Vagina (tissue), 2 donors: ENCODE data around the gene TTC39C. TPM values are rescaled to one million over a fixed set of nuclear protein-coding genes. Genes with fewer than 3 reads are reported as not detected.

Experiments
- DNase-seq, 2 donors: peaks; one replicate each; pipeline ENCODE4 v3.0.0-alpha.2; 2017; ENCODE audit errors: extremely low spot score in 2 of 2
- H3K27ac ChIP-seq: fragments of 200-600 bp; sonication (generic); one replicate; pipeline ENCODE4 v1.5.1; 2019
- H3K27me3 ChIP-seq: fragments of 200-600 bp; sonication (generic); one replicate; pipeline ENCODE4 v1.5.1; 2019
- H3K36me3 ChIP-seq, 2 donors: fragments of 200-600 bp; sonication (generic); one replicate each; pipeline ENCODE4 v1.5.1; 2017 to 2019
- H3K4me1 ChIP-seq: fragments of 200-600 bp; sonication (generic); one replicate; pipeline ENCODE4 v1.5.1; 2019
- H3K4me3 ChIP-seq, 2 donors: fragments of 200-600 bp; sonication (generic); 1 replicate in 1 of 2; 2 replicates in 1 of 2; pipeline ENCODE4 v1.5.1; 2016 to 2019
- H3K9me3 ChIP-seq: fragments of 200-600 bp; sonication (generic); one replicate; pipeline ENCODE4 v1.5.1; 2019
- POLR2A ChIP-seq, 2 donors: fragments of 450-650 bp; IDR thresholded peaks; one replicate each; pipeline ENCODE4 v1.6.1; 2017; ENCODE audit warnings: antibody characterized with exemption in 2 of 2, mild to moderate bottlenecking in 2 of 2, moderate library complexity in 2 of 2
- POLR2AphosphoS5 ChIP-seq, 2 donors: sonication (generic); formaldehyde crosslinking; IDR thresholded peaks; one replicate each; pipeline ENCODE4 v1.9.0; 2017; ENCODE audit warnings: antibody characterized with exemption in 2 of 2, mild to moderate bottlenecking in 2 of 2, low read depth in 1 of 2; ENCODE audit not compliant: insufficient read depth in 1 of 2
- intact Hi-C: fragments of 100-400 bp; cut with DNase I; formaldehyde crosslinking; loops from one replicate; pipeline ENCODE4 v1.15.1; 2023
- total RNA-seq: library from RNA; depleted of rRNA; stranded (reverse); fragments of >200 nt; gene quantifications from one replicate; pipeline ENCODE4 v1.2.3, GENCODE V29; 2016
- TF ChIP-seq, protein P1 (sequence below), 3 experiments: fragments of 450-650 bp in 2 of 3; fragments of 200-600 bp in 1 of 3; sonication (generic) in 1 of 3; IDR thresholded peaks; one replicate each; pipeline ENCODE4 v1.5.1; 2017 to 2019; ENCODE audit warnings: antibody characterized with exemption in 3 of 3, mild to moderate bottlenecking in 2 of 3, moderate library complexity in 2 of 3

Gene TTC39C
- total RNA-seq, 1 donor from 2014 or later = 42.5 TPM

DNA sequence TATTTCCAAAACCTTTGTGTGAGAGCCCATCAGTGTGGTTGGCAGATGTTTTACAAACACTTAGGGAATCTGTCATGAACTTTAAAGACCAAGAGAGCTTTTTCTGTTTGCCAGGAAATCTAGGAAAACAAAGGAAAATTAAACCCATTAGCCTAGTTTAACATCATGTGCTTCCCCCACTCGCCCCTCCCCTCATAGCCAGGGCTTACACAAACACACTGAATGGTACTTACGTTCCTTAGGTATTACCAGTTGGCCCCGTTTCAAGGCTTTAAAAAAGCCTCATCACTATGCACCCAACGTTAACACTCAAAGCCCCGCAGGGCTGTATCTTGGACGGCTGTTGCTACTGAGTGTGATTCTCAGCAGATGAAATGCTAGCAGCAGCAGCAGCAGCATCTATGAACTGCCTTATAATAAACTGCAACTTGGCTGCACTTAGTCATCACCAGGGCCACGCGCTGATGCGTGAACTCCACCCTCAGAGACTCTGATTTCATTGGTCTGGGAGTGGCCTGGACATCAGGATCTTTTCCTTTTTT is 20.1 kb upstream of the TTC39C start:
- no peaks in the 10 kb centered on the region for H3K36me3 ChIP-seq
- H3K27ac ChIP-seq = no peak overlapping the region
- H3K4me1 ChIP-seq = peaks cover 20% of the 10 kb centered on the region
- H3K9me3 ChIP-seq = no peaks in the 10 kb centered on the region
- intact Hi-C loops = no loop called here
- TF ChIP-seq POLR2A (IDR thresholded peaks at IDR 0.05) (peak in 1 of 2 donors; percentile 21), POLR2AphosphoS5 (IDR thresholded peaks at IDR 0.05; ENCODE audit: insufficient read depth in 1 of 2, low read depth in 1 of 2) (peak; percentile 12 to 49)
- TF ChIP-seq, protein P1, sequence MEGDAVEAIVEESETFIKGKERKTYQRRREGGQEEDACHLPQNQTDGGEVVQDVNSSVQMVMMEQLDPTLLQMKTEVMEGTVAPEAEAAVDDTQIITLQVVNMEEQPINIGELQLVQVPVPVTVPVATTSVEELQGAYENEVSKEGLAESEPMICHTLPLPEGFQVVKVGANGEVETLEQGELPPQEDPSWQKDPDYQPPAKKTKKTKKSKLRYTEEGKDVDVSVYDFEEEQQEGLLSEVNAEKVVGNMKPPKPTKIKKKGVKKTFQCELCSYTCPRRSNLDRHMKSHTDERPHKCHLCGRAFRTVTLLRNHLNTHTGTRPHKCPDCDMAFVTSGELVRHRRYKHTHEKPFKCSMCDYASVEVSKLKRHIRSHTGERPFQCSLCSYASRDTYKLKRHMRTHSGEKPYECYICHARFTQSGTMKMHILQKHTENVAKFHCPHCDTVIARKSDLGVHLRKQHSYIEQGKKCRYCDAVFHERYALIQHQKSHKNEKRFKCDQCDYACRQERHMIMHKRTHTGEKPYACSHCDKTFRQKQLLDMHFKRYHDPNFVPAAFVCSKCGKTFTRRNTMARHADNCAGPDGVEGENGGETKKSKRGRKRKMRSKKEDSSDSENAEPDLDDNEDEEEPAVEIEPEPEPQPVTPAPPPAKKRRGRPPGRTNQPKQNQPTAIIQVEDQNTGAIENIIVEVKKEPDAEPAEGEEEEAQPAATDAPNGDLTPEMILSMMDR (IDR thresholded peaks at IDR 0.05) = no peak
- H3K4me3 ChIP-seq = no peak overlapping the region
- H3K27me3 ChIP-seq = no peaks in the 10 kb centered on the region
- no peak for DNase-seq

DNA sequence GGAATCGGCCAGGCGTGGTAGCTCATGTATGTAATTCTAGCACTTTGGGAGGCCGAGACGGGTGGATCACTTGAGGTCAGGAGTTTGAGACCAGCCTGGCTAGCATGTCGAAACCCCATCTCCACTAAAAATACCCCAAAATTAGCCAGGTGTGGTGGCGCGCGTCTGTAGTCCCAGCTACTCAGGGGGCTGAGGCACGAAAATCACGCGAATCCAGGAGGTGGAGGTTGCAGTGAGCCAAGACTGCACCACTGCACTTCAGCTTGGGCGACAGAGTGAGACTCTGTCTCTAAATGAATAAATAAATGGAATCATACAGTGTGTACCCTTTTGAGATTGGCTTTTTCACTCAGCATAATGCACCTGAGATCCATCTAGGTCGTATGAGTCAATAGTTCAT is 19.4 kb upstream of the TTC39C start:
- intact Hi-C loops = no loop called here
- Histone ChIP-seq H3K27ac (no peak overlapping the region), H3K4me3 (no peak overlapping the region), H3K27me3 (no peaks in the 10 kb centered on the region), H3K9me3 (no peaks in the 10 kb centered on the region), H3K36me3 (no peaks in the 10 kb centered on the region), H3K4me1 (peaks cover 21% of the 10 kb centered on the region)
- no peak for DNase-seq
- TF ChIP-seq, protein P1 (IDR thresholded peaks at IDR 0.05) = no peak

DNA sequence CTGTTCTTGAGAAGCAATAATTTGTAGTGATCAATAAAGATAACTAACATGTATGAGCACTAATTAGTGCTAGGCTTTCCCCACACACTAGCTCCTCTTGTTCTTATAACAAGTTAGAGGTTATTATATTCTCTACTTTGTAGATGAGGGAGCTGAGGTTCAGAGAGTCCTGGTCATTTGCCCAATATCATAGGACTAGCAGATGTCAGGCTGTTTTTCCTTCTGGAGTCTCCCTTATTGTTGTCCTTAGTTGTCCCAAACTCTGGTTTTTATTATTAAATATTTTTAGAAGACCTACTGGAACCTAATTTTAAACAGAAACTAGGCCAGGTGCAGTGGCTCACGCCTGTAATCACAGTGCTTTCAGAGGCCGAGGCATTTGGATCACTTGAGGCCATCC is 16.5 kb upstream of the TTC39C start:
- H3K27ac ChIP-seq = no peak overlapping the region
- intact Hi-C loops = no loop called here

DNA sequence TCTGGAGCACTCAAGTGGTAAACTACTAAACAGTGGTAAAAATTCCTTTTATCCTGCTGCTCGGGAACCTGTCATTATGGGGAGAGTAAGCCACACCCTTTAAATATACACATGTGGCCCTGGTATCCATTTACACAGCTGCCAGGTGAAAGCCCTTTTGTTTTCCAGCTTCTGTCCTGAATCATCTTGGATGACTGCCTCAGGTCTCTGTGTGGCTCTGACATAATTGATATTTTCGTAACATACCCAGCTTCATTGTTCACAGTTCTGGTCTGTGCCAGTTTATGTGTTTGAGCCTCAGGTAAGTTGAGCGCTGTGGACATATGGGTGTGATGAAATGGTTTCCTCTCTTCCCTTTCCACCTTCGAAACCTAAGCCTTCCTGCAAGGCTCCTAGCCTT is 15.7 kb upstream of the TTC39C start:
- Histone ChIP-seq H3K27me3 (no peaks in the 10 kb centered on the region), H3K9me3 (no peaks in the 10 kb centered on the region), H3K36me3 (no peaks in the 10 kb centered on the region), H3K4me1 (peaks cover 12% of the 10 kb centered on the region), H3K4me3 (no peak overlapping the region), H3K27ac (no peak overlapping the region)
- no peak for DNase-seq
- TF ChIP-seq POLR2AphosphoS5 (IDR thresholded peaks at IDR 0.05; ENCODE audit: insufficient read depth in 1 of 2, low read depth in 1 of 2) (peak in 1 of 2 donors; percentile 35), POLR2A (IDR thresholded peaks at IDR 0.05) (no peak)
- TF ChIP-seq, protein P1 (IDR thresholded peaks at IDR 0.05) = no peak
- intact Hi-C loops = no loop called here

More for the DNA sequence above, 16.5 kb upstream of the TTC39C start:
- Histone ChIP-seq H3K4me1 (peaks cover 16% of the 10 kb centered on the region), H3K4me3 (no peak overlapping the region), H3K36me3 (no peaks in the 10 kb centered on the region), H3K27me3 (no peaks in the 10 kb centered on the region), H3K9me3 (no peaks in the 10 kb centered on the region)
- no peak for DNase-seq
- TF ChIP-seq POLR2AphosphoS5 (IDR thresholded peaks at IDR 0.05; ENCODE audit: insufficient read depth in 1 of 2, low read depth in 1 of 2) (no peak), POLR2A (IDR thresholded peaks at IDR 0.05) (no peak)
- TF ChIP-seq, protein P1 (IDR thresholded peaks at IDR 0.05) = no peak

DNA sequence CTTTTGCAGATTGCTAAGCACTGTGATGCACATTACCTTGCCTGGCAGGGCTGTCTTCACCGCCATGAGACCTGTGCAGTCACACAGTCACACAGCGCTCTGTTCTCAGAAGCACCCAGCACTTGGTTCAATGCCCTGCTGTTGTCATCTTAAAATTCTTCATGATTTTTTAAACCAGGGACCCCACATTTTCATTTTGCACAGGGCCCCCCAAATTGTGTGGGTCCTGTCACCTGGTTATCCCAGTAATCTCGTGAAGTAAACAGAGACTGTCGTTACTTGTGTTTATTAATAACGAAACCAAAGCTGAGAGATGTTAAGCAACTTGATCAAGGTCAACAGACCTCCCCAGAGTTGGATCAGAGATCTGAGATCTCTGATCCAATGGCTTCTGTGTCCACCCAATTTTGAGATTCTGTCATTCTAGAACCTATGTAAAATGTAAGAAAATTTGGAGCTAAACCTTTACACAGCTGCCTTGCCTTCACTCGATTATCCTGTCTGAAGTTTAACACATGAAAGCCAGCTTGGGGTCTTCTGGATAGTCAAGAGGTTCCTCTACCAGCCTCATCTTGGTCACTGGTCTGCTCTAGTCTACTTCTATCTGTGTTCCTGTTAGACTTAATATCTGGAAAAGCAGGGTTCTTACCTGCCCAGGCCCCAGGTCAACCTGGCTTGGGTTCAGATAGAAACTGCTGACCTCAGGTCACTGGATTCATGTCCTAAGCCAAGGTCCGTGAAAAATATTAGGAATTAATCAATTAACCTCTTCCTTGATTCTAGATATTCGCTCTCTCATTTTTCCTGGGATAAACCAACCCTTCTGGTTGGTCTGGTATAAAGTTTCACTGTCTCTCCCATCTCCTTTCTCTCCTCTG is 13.7 kb upstream of the TTC39C start:
- Histone ChIP-seq H3K36me3 (no peaks in the 10 kb centered on the region), H3K4me3 (no peak overlapping the region), H3K4me1 (peaks cover 9% of the 10 kb centered on the region), H3K27ac (no peak overlapping the region), H3K9me3 (no peaks in the 10 kb centered on the region), H3K27me3 (no peaks in the 10 kb centered on the region)
- TF ChIP-seq POLR2AphosphoS5 (IDR thresholded peaks at IDR 0.05; ENCODE audit: insufficient read depth in 1 of 2, low read depth in 1 of 2) = no peak
- TF ChIP-seq, protein P1 (IDR thresholded peaks at IDR 0.05) = no peak
- intact Hi-C loops = no loop called here
- no peak for DNase-seq
